Measurements from ENCODE around the gene RALGAPA2.

RALGAPA2 gene

GRCh38 chr20:20658871-20659431, 53.5 kb downstream of the RALGAPA2 start:
- Histone ChIP-seq H3K27ac (ENCODE audit: low read depth, low read length) (no peak overlapping the region), H3K27me3 (ENCODE audit: control insufficient read depth, insufficient read depth, low read length) (no peaks in the 10 kb centered on the region), H3K36me3 (ENCODE audit: control insufficient read depth, insufficient read depth, low read length) (no peaks in the 10 kb centered on the region), H3K4me1 (ENCODE audit: control insufficient read depth, insufficient read depth, low read length) (no peaks in the 10 kb centered on the region), H3K9ac (ENCODE audit: low read length) (no peak overlapping the region), H3K4me3 (ENCODE audit: low read depth, low read length) (no peak overlapping the region), H3K9me3 (ENCODE audit: control insufficient read depth, insufficient read depth, low read depth, low read length) (no peaks in the 10 kb centered on the region)

GRCh38 chr20:20658123-20658522, 54.3 kb downstream of the RALGAPA2 start:
- Histone ChIP-seq H3K27me3 (ENCODE audit: control insufficient read depth, insufficient read depth, low read length) (no peaks in the 10 kb centered on the region), H3K9me3 (ENCODE audit: control insufficient read depth, insufficient read depth, low read depth, low read length) (no peaks in the 10 kb centered on the region), H3K4me3 (ENCODE audit: low read depth, low read length) (no peak overlapping the region)

GRCh38 chr20:20657092-20657491, 55.4 kb downstream of the RALGAPA2 start:
- H3K36me3 ChIP-seq (ENCODE audit: control insufficient read depth, insufficient read depth, low read length) = no peaks in the 10 kb centered on the region
- H3K9me3 ChIP-seq (ENCODE audit: control insufficient read depth, insufficient read depth, low read depth, low read length) = no peaks in the 10 kb centered on the region
- no peak overlapping the region for H3K4me3 ChIP-seq (ENCODE audit: low read depth, low read length)
- H3K27ac ChIP-seq (ENCODE audit: low read depth, low read length) = no peak overlapping the region
- no peaks in the 10 kb centered on the region for H3K27me3 ChIP-seq (ENCODE audit: control insufficient read depth, insufficient read depth, low read length)
- no peak overlapping the region for H3K9ac ChIP-seq (ENCODE audit: low read length)
- H3K4me1 ChIP-seq (ENCODE audit: control insufficient read depth, insufficient read depth, low read length) = no peaks in the 10 kb centered on the region

More at GRCh38 chr20:20658123-20658522, 54.3 kb downstream of the RALGAPA2 start:
- Histone ChIP-seq H3K36me3 (ENCODE audit: control insufficient read depth, insufficient read depth, low read length) (no peaks in the 10 kb centered on the region), H3K4me1 (ENCODE audit: control insufficient read depth, insufficient read depth, low read length) (no peaks in the 10 kb centered on the region), H3K9ac (ENCODE audit: low read length) (no peak overlapping the region), H3K27ac (ENCODE audit: low read depth, low read length) (no peak overlapping the region)

GRCh38 chr20:20655883-20656282, 56.6 kb downstream of the RALGAPA2 start:
- Histone ChIP-seq H3K9ac (ENCODE audit: low read length) (no peak overlapping the region), H3K27ac (ENCODE audit: low read depth, low read length) (no peak overlapping the region), H3K36me3 (ENCODE audit: control insufficient read depth, insufficient read depth, low read length) (no peaks in the 10 kb centered on the region), H3K4me1 (ENCODE audit: control insufficient read depth, insufficient read depth, low read length) (no peaks in the 10 kb centered on the region), H3K9me3 (ENCODE audit: control insufficient read depth, insufficient read depth, low read depth, low read length) (no peaks in the 10 kb centered on the region), H3K27me3 (ENCODE audit: control insufficient read depth, insufficient read depth, low read length) (no peaks in the 10 kb centered on the region), H3K4me3 (ENCODE audit: low read depth, low read length) (no peak overlapping the region)

DNA sequence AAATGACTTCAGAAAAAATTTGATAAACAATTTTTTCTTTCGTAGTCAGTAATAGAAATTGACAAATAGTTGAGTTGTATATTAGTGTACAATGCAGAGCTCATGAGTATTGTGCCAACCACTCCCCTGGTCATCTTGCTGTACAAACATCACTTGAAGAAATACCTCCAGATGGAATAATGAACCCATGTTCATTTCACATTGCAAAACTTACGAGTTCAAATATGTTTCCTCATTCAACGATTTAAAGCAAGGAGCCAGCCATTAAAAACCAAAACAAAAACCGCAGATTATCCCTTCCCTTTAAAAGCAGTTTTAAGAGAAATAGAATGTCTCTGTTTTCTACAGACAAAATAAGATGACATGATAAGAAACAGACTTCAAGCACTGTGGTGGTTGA, 62.5 kb downstream of the RALGAPA2 start:
- H3K27me3 ChIP-seq (ENCODE audit: control insufficient read depth, insufficient read depth, low read length) = no peaks in the 10 kb centered on the region
- no peaks in the 10 kb centered on the region for H3K36me3 ChIP-seq (ENCODE audit: control insufficient read depth, insufficient read depth, low read length)
- no peak overlapping the region for H3K9ac ChIP-seq (ENCODE audit: low read length)
- no peaks in the 10 kb centered on the region for H3K4me1 ChIP-seq (ENCODE audit: control insufficient read depth, insufficient read depth, low read length)
- no peaks in the 10 kb centered on the region for H3K9me3 ChIP-seq (ENCODE audit: control insufficient read depth, insufficient read depth, low read depth, low read length)
- no peak overlapping the region for H3K27ac ChIP-seq (ENCODE audit: low read depth, low read length)
- H3K4me3 ChIP-seq (ENCODE audit: low read depth, low read length) = no peak overlapping the region

DNA sequence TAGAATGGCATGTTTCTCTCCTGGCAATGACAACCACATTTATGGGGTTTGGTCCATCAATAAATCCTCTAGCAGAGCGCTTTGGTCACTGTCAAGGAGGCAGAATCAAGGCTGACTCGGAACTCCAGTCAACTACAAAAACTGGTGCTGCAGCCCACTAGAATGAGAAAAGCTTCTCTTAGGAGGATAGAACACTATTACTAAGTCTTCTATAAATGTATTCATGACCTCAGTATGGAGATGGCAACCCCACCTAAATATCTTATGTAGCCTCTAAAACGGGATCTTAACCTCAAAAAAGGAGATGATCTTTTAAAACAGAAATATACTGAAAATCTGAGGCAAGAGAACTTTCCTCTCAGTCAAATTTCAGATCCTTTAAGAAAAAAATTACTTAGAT, 68.5 kb downstream of the RALGAPA2 start:
- H3K9me3 ChIP-seq (ENCODE audit: control insufficient read depth, insufficient read depth, low read depth, low read length) = no peaks in the 10 kb centered on the region
- H3K36me3 ChIP-seq (ENCODE audit: control insufficient read depth, insufficient read depth, low read length) = peaks cover 11% of the 10 kb centered on the region; the same call in 1 of the 2 replicates
- H3K9ac ChIP-seq (ENCODE audit: low read length) = no peak overlapping the region
- no peak overlapping the region for H3K27ac ChIP-seq (ENCODE audit: low read depth, low read length)
- peaks cover 8% of the 10 kb centered on the region; the same call in 1 of the 2 replicates for H3K4me1 ChIP-seq (ENCODE audit: control insufficient read depth, insufficient read depth, low read length)
- H3K4me3 ChIP-seq (ENCODE audit: low read depth, low read length) = no peak overlapping the region
- no peaks in the 10 kb centered on the region for H3K27me3 ChIP-seq (ENCODE audit: control insufficient read depth, insufficient read depth, low read length)

GRCh38 chr20:20641783-20642182, 70.7 kb downstream of the RALGAPA2 start:
- Histone ChIP-seq H3K36me3 (ENCODE audit: control insufficient read depth, insufficient read depth, low read length) (peaks cover 20% of the 10 kb centered on the region), H3K4me1 (ENCODE audit: control insufficient read depth, insufficient read depth, low read length) (peaks cover 8% of the 10 kb centered on the region; the same call in 1 of the 2 replicates)

GRCh38 chr20:20638878-20639277, 73.6 kb downstream of the RALGAPA2 start:
- Histone ChIP-seq H3K9ac (ENCODE audit: low read length) (no peak overlapping the region), H3K27ac (ENCODE audit: low read depth, low read length) (no peak overlapping the region), H3K4me1 (ENCODE audit: control insufficient read depth, insufficient read depth, low read length) (peaks cover 8% of the 10 kb centered on the region; the same call in 1 of the 2 replicates), H3K27me3 (ENCODE audit: control insufficient read depth, insufficient read depth, low read length) (no peaks in the 10 kb centered on the region), H3K36me3 (ENCODE audit: control insufficient read depth, insufficient read depth, low read length) (peaks cover 31% of the 10 kb centered on the region), H3K9me3 (ENCODE audit: control insufficient read depth, insufficient read depth, low read depth, low read length) (no peaks in the 10 kb centered on the region), H3K4me3 (ENCODE audit: low read depth, low read length) (no peak overlapping the region)

More at GRCh38 chr20:20641783-20642182, 70.7 kb downstream of the RALGAPA2 start:
- H3K27ac ChIP-seq (ENCODE audit: low read depth, low read length) = no peak overlapping the region
- H3K9ac ChIP-seq (ENCODE audit: low read length) = no peak overlapping the region
- H3K4me3 ChIP-seq (ENCODE audit: low read depth, low read length) = no peak overlapping the region
- no peaks in the 10 kb centered on the region for H3K9me3 ChIP-seq (ENCODE audit: control insufficient read depth, insufficient read depth, low read depth, low read length)
- no peaks in the 10 kb centered on the region for H3K27me3 ChIP-seq (ENCODE audit: control insufficient read depth, insufficient read depth, low read length)

DNA sequence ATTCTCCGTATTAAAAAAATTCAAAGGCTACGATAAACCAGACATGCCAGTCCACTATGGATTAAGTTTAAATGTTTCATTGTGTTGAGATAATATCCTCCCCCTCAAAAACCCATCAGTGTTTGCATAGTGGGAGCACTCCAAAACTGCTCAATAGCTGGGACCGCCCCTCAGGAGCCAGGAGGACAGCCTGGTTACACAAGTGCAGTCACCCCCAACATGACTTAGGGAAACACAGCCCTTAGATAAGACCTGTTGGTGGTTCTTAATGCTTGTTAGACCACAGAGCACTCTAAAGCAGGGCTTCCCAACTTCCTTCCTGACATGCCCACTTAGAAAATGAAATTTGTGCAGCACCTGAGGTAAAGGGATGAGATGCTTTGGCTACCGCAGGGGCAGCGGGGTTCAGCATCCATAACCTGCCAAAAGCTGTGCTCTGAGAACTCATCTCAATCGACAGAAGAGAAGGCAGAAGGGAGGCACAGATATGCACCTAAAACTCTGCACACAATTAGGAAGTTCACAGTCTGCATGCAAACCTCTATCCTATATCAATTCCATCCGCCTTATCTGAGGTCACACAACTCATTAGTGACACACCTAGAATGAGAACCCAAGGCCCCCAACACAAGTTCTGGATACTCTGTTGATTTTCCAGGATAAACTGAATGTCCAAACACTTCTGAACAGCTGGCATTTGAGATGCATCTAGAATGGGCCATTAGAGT, 74.3 kb downstream of the RALGAPA2 start:
- H3K9ac ChIP-seq (ENCODE audit: low read length) = no peak overlapping the region

GRCh38 chr20:20635006-20635405, 77.4 kb downstream of the RALGAPA2 start:
- Histone ChIP-seq H3K4me1 (ENCODE audit: control insufficient read depth, insufficient read depth, low read length) (no peaks in the 10 kb centered on the region), H3K9me3 (ENCODE audit: control insufficient read depth, insufficient read depth, low read depth, low read length) (no peaks in the 10 kb centered on the region), H3K27me3 (ENCODE audit: control insufficient read depth, insufficient read depth, low read length) (no peaks in the 10 kb centered on the region), H3K36me3 (ENCODE audit: control insufficient read depth, insufficient read depth, low read length) (peaks cover 24% of the 10 kb centered on the region), H3K27ac (ENCODE audit: low read depth, low read length) (no peak overlapping the region), H3K4me3 (ENCODE audit: low read depth, low read length) (no peak overlapping the region), H3K9ac (ENCODE audit: low read length) (no peak overlapping the region)

More for the DNA sequence above, 74.3 kb downstream of the RALGAPA2 start:
- H3K9me3 ChIP-seq (ENCODE audit: control insufficient read depth, insufficient read depth, low read depth, low read length) = no peaks in the 10 kb centered on the region
- no peaks in the 10 kb centered on the region for H3K27me3 ChIP-seq (ENCODE audit: control insufficient read depth, insufficient read depth, low read length)
- no peak overlapping the region for H3K27ac ChIP-seq (ENCODE audit: low read depth, low read length)
- H3K36me3 ChIP-seq (ENCODE audit: control insufficient read depth, insufficient read depth, low read length) = peaks cover 31% of the 10 kb centered on the region
- no peak overlapping the region for H3K4me3 ChIP-seq (ENCODE audit: low read depth, low read length)
- H3K4me1 ChIP-seq (ENCODE audit: control insufficient read depth, insufficient read depth, low read length) = peaks cover 8% of the 10 kb centered on the region; the same call in 1 of the 2 replicates

DNA sequence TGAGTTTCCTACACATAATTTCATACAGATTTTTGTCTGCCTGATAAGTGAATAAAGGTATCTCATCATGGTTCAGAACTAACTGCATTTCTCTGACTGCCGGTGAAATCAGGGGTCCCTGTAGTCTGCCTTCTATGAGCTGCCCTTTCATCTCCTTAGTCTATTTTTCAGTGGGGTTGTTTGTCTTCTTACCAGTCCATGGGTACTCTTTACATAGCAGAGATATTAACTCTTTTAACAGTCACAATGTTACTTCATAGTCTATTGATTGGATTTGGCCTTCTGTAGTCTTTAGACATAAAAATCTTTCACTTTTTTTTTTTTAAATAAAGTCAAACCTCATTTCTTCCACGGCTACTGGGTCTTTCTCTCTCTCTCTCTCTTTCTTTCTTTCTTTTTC, 79.8 kb downstream of the RALGAPA2 start:
- H3K9ac ChIP-seq (ENCODE audit: low read length) = no peak overlapping the region
- no peak overlapping the region for H3K27ac ChIP-seq (ENCODE audit: low read depth, low read length)
- H3K27me3 ChIP-seq (ENCODE audit: control insufficient read depth, insufficient read depth, low read length) = no peaks in the 10 kb centered on the region
- no peak overlapping the region for H3K4me3 ChIP-seq (ENCODE audit: low read depth, low read length)
- H3K36me3 ChIP-seq (ENCODE audit: control insufficient read depth, insufficient read depth, low read length) = peaks cover 26% of the 10 kb centered on the region; the same call in 1 of the 2 replicates
- no peaks in the 10 kb centered on the region for H3K4me1 ChIP-seq (ENCODE audit: control insufficient read depth, insufficient read depth, low read length)
- no peaks in the 10 kb centered on the region for H3K9me3 ChIP-seq (ENCODE audit: control insufficient read depth, insufficient read depth, low read depth, low read length)
